GM18867 (cell line): ENCODE data around the gene PTPN18.

Source experiments
- ATAC-seq: cut with Tn5 transposase; IDR thresholded peaks from one replicate; pipeline ENCODE4 v1.9.1; 2021; ENCODE audit warnings: mild to moderate bottlenecking, moderate library complexity; ENCODE audit not compliant: unreplicated experiment

The PTPN18 gene

DNA sequence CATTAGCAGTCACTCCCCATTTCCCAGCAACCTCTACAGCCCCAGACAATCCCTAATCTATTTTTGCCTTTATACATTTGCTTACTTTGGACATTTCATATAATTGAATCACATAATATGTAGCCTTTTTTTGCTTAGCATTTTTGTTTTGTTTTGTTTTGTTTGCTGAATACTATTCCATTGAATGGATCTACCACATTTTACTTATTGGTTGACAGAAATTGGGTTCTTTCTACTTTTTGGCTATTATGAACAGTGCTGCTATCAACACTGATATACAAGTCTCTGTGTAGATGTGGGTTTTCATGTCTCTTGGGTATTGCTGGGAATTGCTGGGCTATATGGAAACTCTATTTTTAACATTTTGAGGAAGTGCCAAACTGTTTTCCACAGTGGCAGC, 7.6 kb downstream of the PTPN18 start:
- ATAC-seq = no peak

DNA sequence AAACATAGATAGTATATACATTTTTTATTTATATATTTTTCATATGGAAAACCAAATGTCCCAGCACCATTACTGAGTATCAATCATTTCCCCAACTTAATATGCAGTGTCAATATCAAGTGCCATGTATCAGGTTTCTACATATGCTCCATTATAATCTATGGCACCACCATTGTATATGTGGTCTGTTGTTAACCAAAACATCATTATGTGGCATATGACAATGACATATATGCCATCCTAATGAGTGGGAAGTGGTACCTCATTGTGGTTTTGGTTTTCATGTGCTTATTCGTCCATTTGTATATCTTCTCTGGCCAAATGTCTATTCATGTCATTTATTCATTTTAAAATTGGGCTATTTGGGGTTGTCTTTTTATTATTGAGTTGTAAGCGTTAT, 9.2 kb downstream of the PTPN18 start:
- ATAC-seq = no peak

DNA sequence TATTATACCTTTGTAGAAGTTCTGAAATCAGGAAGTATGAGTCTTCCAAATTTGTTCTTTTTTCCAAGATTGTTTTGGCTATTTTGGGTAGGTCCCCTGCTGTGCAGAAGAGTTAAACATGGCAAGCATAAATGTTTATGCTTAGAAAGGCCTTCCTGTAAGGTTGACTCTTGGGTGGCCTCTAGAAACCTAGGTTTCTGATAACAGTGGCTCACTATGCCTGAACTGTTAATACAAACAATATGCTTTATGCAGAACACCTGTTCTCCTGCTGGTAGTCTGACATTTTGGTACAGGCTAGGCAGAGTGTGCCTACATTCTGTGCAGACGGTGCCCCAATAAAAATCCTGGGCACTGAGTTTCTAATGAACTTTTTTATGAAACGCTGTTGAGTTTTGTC, 10.1 kb downstream of the PTPN18 start:
- no peak for ATAC-seq

- ATAC-seq = no peak
Observed at GRCh38 chr2:130366720-130367119, 10.9 kb downstream of the PTPN18 start.

DNA sequence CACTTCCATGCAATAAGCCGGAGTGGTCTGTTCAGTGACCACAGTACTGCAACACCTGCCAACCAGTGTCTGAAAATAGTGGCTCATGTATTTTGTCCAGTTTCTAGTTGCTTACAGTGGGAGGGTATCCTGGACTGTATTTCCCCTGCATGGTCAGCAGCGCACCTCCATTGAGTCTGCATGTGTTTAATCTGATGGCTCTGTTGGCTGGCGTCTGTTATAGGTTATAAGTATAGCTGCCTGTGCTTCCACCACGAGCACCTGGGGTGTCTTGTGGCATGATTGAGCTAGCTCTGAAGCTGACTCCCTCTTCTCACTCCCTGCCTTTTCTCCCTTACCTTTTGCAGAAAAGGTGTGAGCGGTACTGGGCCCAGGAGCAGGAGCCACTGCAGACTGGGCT, 12.9 kb downstream of the PTPN18 start:
- ATAC-seq = no peak

DNA sequence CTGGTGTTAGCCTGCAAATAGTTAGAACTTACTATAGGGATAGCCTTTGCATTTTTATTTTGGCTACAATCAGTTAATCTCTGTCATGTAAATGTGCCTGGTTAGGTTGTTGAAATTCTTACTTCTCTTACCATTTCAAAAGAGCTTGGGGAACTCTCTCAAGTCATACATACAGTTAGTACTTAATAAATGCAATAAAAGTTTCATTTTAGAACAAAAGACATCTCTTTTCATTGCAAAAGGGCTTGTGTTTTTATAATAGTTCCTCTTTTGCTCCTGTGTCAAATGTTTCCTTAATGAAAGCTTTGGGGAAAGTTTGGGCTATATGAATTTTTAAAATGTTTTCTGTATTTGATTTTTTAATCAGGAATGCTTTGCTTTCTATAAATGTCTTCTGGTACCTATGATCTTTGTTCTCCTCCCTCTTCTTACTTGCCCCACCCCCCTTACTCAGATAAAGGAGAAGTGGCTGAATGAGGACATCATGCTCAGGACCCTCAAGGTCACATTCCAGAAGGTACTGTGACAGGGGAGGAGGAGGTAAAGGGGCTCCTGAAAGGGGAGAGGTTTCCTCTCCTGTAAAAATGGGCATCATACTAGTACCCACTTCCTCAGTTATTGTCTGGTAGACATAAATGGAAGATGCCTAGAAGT, 13.6 kb downstream of the PTPN18 start:
- ATAC-seq = no peak

DNA sequence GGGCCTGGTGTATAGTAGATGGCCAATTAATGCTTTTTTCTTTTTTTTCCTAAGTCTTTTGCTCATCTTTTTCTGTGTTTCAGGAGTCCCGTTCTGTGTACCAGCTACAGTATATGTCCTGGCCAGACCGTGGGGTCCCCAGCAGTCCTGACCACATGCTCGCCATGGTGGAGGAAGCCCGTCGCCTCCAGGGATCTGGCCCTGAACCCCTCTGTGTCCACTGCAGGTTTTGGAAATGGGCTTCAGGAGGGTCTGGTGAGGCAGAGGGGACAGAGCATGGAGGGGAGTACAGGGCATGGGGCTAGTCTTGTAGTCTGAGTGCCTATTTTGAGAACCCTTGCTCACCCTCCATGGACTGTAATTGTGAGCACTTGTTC, 14.1 kb downstream of the PTPN18 start:
- ATAC-seq = no peak

DNA sequence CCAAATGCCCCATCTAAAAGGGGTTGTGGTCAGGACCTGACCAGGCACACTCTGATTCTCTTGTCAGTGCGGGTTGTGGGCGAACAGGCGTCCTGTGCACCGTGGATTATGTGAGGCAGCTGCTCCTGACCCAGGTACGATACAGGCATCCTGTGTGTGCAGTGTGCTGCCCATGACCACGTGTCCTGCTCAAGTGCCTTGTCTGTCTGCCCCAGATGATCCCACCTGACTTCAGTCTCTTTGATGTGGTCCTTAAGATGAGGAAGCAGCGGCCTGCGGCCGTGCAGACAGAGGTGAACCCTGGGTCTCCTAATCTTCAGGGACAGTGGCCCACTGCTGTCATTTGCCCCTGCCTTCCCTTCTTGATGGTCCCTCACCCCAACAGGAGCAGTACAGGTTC, 14.6 kb downstream of the PTPN18 start:
- no peak for ATAC-seq

DNA sequence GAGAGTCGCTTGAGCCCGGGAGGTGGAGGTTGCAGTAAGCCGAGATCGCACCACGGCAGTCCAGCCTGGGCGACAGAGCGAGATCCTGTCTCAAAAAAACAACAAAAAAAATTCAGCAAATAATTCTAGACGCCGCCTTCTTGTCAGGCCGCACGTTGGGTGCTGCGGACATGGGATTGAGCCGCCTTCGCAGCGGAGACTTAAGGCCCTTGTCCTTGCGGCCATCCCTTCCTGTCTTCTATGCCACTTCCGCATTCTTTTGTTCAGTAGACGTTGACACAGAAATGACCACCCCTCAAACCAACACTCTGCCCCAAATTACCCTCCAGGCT, 15.8 kb downstream of the PTPN18 start:
- no peak for ATAC-seq

- ATAC-seq = peak; percentile 70
Observed at GRCh38 chr2:130372055-130372832, 16.4 kb downstream of the PTPN18 start.

GRCh38 chr2:130372833-130373807, 17.3 kb downstream of the PTPN18 start:
- ATAC-seq = peak; percentile 1

GRCh38 chr2:130373808-130374365, 18.0 kb downstream of the PTPN18 start:
- no peak for ATAC-seq

DNA sequence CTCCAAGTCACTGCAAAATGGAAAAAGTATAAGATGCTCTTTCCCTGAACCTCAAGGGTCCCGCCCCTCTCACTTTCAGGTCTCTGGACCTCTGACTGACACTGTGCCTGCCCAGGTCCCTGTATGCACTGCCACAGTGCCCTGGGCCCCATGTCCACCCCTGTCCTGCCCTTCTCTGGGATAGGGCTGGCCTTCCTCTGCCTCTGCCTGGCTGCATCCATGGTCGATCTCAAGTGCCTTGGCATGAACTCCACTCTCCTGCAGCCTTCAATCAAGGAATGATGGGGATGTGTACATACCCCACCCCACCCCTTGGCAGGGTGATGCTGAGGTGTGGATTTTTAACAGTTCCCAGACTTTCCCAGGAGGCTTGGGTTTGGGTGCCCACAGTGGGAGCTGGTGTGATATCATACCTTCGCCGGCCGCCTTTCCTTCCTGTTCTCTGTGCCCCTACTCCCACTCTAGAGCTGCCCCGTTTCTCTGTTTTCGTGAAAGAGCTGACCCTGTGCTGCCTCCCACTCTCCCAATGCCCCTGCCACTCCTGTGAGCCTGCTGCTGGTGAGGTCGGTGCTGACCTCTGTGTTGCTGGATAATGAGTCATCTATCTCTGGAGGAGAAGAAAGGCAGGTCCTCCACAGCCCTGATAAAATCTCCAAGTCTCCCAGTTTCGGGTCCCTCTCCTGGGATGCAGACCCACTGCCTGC, 18.9 kb downstream of the PTPN18 start:
- ATAC-seq = no peak

DNA sequence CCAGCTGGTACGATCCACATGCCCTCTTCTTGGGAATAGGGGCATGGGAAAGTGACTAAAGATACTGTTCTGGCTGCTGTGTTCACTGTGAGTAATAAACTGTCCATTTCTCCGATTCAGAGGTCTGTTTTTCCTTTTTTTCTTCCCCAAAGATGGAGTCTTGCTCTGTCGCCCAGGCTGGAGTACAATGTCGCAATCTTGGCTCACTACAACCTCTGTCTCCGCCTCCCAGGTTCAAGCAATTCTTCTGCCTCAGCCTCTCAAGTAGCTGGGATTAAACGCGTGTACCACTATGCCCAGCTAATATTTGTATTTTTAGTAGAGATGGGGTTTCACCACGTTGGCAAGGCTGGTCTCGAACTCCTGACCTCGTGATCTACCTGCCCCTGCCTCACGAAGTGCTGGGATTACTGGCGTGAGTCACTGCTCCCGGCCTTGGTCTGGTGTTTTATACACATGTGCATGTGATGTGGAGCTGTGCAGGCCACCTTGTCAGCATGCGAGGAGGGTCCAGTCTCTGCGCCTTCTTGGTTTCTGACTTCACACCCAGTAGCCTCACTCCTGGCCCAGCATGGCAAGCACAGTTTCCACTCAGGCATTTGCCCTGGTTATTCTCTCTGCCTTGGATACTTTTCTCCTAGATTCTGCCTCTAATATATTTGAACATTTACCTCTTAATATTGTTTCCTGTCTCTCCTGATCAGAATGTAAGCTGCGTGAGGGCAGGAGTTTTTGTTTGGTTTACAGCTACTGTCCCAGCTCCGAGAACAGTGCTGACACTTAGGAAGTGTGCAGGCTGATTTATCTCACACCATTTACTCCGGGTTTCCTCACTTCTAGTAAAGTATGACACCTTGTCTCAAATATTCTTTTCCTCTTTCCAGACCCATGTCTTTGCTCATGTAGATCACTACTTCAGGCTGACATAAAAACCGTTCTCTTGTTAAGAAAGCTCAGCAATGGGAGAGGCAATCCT, 19.7 kb downstream of the PTPN18 start:
- no peak for ATAC-seq

- ATAC-seq = peak; percentile 64
Observed at GRCh38 chr2:130376433-130377293, 20.8 kb downstream of the PTPN18 start.

GRCh38 chr2:130377491-130377890, 21.6 kb downstream of the PTPN18 start:
- no peak for ATAC-seq

DNA sequence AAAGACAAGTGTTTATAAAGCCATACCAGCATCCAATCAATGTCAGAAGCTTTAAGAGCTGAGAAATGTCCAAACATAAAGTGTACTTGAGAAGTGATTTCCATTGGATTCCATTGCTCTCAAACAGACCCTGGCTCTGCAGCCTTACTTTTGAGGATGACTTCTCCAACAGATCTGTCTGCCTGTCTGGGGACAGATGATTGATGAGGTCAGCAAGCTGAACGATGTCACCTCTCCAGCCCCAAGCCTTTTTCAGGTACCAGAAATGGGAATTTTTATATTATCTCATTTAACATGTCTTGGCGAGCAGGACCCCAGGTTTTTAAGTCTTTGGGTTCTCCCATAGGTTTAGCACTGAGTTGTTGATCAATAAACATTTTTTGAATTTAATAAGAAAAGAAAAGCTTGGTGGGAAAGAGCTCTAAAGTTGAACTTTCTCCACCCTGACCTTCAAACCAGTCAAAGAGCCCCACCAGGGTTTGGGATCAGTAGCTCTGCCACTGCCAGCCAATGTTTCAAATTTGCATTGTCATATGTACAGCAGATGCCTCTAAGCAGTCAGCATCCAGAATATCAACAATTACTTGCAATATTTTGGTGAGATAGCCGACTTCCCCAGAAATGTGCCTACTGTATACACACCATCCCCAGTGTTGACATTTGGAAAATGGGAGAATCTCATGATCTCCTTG, 22.5 kb downstream of the PTPN18 start:
- no peak for ATAC-seq

DNA sequence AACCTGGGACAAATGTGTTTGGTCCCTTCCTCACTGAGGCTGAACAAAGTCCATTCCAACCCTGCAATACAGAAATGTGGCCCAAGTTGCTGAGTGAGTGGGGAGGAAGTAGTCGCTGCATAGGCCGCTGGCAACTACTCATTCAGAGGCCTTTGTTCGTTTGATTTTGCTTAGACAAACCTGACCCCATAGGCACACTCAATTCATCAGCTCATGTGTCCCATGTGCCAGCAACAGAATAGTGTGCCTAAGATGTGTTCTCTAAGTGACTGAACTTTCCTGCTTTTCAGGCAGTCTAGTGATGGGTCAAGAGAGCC, 23.0 kb downstream of the PTPN18 start:
- no peak for ATAC-seq
